ENCODE data around the gene PRIM2.
"Not testable (repeated sequence)": the region's sequence is repeated elsewhere in the genome, so short reads cannot be mapped to it uniquely, and the experiment has no call there.

Gene PRIM2

DNA sequence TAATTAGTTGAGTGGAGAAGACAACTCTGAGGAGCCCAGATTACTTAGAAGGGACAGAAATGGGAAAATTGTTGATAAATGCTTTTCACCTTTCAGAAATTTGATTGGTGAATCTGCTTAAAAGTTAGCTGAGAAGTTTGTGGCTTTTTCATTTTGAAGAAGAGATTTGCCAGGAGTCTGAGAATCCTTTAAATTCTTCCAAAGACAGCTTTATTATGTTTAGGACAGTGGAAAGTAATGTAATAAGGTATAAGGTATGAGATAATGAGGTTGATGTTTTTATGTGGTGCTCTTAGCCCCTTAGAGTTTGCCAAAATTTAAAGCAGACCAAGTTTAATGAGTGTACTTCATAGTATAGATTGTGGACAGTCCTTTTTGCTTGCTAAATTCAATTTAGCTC lies 42.3 kb downstream of the PRIM2 start:
- DNase-seq (ENCODE audit: low read depth); H3K4me3 ChIP-seq (ENCODE audit: low read length): not testable (repeated sequence)

DNA sequence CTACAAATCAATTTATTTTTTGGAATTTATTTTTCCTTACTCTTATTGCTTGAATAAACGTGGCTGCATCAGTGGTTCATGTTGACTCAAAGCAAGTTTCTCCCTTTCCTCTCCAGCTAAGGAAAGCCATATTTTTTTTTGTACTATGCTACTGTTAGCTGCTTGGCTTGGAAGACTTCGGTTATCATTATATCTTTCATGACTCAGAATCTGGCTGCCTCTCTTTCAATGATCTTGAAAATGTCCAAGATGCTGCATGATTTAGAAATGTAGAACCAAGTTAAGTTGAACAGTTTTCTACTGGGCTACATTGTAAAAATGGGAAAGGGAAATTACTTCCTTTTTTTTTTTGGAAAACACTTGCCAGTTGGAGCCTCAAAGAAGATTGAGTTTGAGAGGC lies 44.9 kb downstream of the PRIM2 start:
- DNase-seq (ENCODE audit: low read depth) = not testable (repeated sequence)

DNA sequence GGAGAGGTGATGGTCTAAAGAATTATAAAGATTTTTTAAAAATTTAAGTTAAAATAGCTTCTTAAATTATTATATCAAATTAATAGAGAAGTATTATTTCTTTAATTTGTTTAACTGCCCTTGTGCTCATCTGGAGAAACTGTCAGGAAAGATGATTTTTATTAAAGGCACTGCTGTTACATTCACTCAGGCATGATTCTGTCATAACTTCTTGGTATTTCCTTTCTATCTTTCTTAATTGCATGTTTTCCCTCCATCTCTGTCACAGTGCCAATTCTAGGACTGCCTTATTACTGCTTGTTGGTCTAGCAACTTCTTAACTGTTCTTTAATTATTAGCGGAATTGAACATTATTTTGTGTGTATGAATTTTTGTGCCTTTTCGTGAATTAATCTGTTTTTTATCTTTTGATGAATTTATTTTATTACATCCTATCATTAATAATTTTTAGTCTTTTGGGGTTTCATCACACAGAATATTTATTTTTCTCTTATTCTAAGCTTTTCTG lies 47.7 kb downstream of the PRIM2 start:
- not testable (repeated sequence) for DNase-seq (ENCODE audit: low read depth); H3K4me3 ChIP-seq (ENCODE audit: low read length)

More for the DNA sequence above, 44.9 kb downstream of the PRIM2 start:
- H3K4me3 ChIP-seq (ENCODE audit: low read length) = not testable (repeated sequence)

DNA sequence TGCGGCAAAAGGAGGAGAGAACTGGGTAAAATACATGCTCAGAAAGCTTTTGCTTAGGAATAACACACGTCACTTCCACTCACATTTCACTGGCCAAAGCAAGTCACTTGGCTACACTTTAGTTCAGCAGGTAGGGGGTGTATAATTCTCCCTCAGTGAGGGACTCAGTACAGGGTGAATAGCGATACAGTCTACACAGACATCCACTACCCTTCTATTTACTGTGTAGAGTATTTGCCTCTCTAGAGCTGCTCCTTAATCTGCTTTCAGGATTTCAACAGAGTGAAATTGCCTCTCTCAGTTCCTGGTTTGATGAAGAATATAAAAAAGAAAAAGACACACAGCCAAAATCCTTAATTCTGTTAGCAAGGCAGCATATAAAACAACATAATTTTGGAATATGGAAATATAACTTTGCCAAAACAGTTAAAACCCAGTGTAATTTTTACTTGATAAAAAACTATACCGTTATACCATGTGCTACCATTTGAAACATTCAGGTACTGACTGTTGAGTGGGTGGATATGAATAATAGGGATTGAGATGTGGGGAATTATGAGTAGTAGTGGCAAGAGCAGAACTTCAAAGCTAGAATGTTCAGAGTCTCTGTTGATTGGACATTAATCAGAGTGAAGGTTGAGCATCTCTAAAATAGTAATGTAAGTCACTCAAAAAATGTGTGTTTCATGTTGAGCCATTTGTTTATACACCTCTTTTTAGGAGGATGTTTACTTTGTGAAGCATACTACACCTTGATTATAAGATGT lies 51.7 kb downstream of the PRIM2 start:
- peak; percentile 14 for DNase-seq (ENCODE audit: low read depth)

DNA sequence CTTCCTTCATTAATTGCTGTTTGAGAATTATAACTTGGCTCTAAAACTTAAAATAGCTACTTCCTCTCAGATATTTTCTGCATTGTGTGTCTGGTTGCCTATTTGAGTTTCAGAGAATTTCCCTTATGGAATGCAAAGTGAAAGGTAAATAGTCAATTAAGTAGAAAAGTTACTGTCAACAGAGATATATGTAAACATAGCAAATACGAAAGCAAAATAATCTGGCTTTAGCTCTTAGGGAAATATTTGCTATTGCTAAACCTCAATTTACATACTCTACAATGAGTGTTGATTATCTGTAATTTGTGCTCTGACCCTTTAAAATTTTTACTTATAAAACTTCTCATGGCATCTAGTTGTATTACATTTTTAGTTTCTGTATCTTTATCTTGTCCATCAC lies 54.3 kb downstream of the PRIM2 start:
- not testable (repeated sequence) for H3K4me3 ChIP-seq (ENCODE audit: low read length); DNase-seq (ENCODE audit: low read depth)

More for the DNA sequence above, 51.7 kb downstream of the PRIM2 start:
- H3K4me3 ChIP-seq (ENCODE audit: low read length) = not testable (repeated sequence)

DNA sequence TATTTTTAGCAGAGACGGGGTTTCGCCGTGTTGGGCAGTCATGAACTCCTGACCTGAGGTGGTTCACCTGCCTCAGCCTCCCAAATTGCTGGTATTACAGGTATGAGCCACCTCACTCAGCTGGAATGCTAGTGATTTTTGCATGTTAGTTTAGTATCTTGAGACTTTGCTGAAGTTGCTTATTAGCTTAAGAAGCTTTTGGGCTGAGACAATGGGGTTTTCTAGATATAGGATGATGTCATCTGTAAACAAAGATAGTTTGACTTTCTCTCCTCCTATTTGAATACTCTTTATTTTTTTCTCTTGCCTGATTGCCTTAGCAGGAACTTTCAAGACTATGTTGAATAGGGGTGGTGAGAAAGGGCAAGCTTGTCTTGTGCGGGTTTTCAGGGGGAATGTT lies 57.3 kb downstream of the PRIM2 start:
- DNase-seq (ENCODE audit: low read depth); H3K4me3 ChIP-seq (ENCODE audit: low read length): not testable (repeated sequence)

DNA sequence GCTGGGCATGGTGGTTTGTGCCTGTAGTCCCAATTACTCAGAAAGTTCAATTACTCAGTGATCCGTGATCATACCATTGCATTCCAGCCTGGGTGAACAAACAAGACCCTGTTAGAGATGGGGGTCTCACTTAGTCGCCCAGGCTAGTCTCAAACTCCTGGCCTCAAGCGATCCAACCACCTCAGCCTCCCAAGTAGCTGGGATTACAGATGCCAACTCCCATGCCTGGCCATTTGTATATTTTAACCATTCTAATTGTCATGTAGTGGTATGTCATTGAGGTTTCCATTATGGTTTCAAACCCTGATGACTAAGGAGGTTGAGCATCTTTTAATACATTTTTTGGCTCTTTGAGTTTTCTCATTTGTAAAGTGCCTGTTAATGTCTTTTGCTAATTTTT lies 58.7 kb downstream of the PRIM2 start:
- not testable (repeated sequence) for H3K4me3 ChIP-seq (ENCODE audit: low read length); DNase-seq (ENCODE audit: low read depth)

DNA sequence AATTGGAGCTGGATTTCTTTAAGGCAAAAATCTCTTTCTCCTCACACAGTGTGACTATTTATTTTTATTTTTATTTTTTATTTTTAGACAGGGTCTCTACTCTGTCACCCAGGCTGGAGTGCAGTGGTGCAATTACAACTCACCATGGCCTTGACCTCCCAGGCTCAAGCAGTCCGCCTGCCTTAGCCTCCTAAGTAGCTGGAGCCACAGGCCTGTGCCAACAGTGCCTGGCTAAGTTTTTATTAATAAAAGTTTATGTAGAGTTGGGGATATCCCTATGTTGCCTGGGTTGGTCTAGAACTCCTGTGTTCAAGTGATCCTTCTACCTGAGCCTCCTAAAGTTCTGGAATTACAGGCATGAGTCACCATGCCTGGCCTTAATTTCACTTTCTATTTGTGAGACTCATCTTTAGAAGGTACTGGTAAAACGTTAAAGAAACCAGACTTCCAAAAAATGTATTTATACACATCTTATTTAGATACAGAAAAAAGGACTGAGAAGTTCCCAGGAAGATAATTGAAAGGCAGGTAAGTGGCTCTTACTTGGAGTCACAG lies 71.7 kb downstream of the PRIM2 start:
- H3K4me3 ChIP-seq (ENCODE audit: low read length); DNase-seq (ENCODE audit: low read depth): not testable (repeated sequence)

DNA sequence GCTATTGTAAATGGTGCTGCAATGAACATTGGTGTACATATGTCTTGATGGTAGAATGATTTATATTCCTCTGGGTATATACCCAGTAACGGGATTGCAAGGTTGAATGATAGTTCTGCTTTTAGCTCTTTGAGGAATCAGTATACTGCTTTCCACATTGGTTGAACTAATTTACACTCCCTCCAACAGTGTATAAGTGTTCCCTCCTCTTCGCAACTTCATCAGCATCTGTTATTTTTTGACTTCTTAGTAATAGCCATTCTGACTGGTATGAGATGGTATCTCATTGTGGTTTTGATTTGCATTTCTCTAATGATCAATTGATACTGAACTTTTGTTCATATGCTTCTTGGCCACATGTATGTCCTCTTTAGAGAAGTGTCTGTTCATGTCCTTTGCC lies 73.4 kb downstream of the PRIM2 start:
- DNase-seq (ENCODE audit: low read depth); H3K4me3 ChIP-seq (ENCODE audit: low read length): not testable (repeated sequence)

DNA sequence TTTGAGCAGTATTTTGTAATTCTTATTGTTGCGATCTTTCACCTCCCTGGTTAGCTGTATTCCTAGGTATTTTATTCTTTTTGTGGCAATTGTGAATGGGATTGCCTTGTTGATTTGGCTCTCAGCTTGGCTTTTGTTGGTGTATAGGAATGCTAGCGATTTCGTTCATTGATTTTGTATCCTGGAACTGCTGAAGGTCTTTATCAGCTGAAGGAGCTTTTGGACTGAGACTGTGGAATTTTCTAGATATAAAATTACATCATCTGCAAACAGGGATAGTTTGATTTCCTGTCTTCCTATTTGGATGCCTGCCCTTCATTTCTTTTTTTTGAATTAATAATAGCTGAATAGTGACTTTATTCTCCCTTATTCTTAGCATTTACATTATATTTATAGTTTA lies 74.6 kb downstream of the PRIM2 start:
- not testable (repeated sequence) for DNase-seq (ENCODE audit: low read depth); H3K4me3 ChIP-seq (ENCODE audit: low read length)

DNA sequence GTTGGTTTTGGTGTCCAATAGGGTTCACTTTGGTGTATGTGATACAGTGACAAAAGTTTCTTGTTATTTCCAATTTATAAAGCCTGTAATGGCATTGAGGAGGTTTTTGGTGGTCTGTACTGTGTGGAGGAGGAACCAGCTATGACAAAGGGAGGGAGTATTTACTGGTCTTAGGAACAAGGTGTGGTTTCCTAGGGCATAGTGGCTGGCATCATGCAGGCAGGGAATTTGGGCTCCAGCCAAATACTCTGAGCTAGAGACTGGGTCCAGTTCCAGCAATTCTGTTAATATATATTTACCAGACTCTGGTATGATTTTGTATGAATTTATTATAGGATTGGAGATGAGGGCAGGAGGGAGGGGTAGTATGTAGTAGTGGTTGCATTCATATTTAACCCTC lies 101.9 kb downstream of the PRIM2 start:
- DNase-seq (ENCODE audit: low read depth) = peak; percentile 35
- H3K4me3 ChIP-seq (ENCODE audit: low read length) = not testable (repeated sequence)

DNA sequence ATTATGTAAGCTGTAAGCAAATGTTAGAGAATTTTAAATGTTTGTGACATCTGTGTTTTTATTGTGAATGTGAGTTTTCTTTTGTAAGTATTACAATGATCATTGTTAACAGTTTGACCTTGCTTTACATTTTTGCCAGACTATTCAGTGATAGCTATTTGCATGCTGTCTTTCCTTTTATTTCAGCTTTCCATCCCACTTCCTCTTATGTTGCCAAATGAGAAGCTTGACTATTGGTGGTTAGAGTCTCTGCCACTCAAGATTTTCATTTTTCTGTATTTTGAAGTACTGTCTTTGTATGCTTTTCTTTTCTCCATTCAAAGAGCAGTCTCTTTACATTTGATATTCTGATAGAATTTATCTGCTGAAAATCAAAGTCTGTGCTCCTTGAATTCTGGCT lies 104.1 kb downstream of the PRIM2 start:
- DNase-seq (ENCODE audit: low read depth) = no peak
- TF ChIP-seq, protein P1, sequence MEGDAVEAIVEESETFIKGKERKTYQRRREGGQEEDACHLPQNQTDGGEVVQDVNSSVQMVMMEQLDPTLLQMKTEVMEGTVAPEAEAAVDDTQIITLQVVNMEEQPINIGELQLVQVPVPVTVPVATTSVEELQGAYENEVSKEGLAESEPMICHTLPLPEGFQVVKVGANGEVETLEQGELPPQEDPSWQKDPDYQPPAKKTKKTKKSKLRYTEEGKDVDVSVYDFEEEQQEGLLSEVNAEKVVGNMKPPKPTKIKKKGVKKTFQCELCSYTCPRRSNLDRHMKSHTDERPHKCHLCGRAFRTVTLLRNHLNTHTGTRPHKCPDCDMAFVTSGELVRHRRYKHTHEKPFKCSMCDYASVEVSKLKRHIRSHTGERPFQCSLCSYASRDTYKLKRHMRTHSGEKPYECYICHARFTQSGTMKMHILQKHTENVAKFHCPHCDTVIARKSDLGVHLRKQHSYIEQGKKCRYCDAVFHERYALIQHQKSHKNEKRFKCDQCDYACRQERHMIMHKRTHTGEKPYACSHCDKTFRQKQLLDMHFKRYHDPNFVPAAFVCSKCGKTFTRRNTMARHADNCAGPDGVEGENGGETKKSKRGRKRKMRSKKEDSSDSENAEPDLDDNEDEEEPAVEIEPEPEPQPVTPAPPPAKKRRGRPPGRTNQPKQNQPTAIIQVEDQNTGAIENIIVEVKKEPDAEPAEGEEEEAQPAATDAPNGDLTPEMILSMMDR (IDR thresholded peaks at IDR 0.05; ENCODE audit: insufficient read depth, low read depth, low read length, missing control alignments) = no peak
- no peak overlapping the region for H3K4me3 ChIP-seq (ENCODE audit: low read length)

DNA sequence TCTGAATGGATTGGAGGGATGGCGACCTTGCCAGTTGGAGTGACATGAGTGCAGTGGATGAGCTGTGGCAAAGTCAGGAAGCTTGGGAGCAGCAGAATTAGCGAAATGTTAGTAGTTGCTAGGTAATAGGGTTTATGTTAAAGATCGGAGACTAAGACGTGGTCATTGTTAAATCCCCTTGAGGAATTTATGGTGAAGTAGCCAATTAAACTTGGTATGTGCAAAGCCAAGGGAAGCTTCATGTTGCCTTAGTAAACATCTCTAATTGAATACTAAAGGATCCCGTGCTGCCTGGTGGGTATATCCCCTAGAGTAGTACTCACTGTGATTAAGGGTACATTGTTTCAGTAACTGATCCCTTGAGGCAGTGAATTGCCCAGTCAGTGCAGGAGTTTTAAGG lies 106.0 kb downstream of the PRIM2 start:
- H3K4me3 ChIP-seq (ENCODE audit: low read length) = no peak overlapping the region
- TF ChIP-seq, protein P1 (IDR thresholded peaks at IDR 0.05; ENCODE audit: insufficient read depth, low read depth, low read length, missing control alignments) = no peak
- DNase-seq (ENCODE audit: low read depth) = no peak

DNA sequence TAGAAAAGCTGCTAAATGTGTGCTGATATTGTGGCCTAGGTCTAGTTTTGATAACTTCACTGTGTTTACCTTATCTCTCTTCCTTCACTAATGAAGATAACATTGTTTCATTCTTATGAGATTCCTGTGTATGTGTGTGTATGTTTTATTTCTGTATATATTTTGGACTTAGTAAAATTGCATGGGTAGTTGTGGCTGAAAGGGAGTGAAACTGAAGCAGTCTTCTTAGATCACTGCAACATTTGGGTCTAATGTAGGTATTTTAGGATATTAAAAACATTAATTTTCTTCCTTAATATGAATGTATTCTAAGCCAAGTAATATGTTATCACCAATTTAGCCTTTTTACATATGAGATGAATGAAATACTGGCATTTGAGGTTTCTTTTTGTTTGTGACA lies 114.3 kb downstream of the PRIM2 start:
- not testable (repeated sequence) for DNase-seq (ENCODE audit: low read depth); H3K4me3 ChIP-seq (ENCODE audit: low read length)
